SK-N-SH treated with all-trans-retinoic acid at 6 μM for 48 hours (cell line): ENCODE results near the gene CD300LB.

Experiments
- ATAC-seq: fragments of 200-7000 bp; cut with Tn5 transposase; 3 replicates; pipeline ENCODE4 v1.9.1; 2020; ENCODE audit warnings: mild to moderate bottlenecking, moderate library complexity
- BACH2 ChIP-seq: fragments of 250-450 bp; sonication (Bioruptor Pico); IDR thresholded peaks from 2 replicates; pipeline ENCODE4 v1.9.0; 2021; ENCODE audit warnings: mild to moderate bottlenecking, borderline replicate concordance
- CSRNP3 ChIP-seq: fragments of 250-450 bp; sonication (Bioruptor Pico); IDR thresholded peaks from 2 replicates; pipeline ENCODE4 v1.5.1; 2021; ENCODE audit warnings: mild to moderate bottlenecking, moderate library complexity
- ESRRG ChIP-seq: fragments of 250-450 bp; sonication (Bioruptor Pico); IDR thresholded peaks from 2 replicates; pipeline ENCODE4 v1.6.1; 2021; ENCODE audit warnings: mild to moderate bottlenecking
- OSR1 ChIP-seq: fragments of 250-450 bp; sonication (Bioruptor Pico); IDR thresholded peaks from 2 replicates; pipeline ENCODE4 v1.8.0; 2022; ENCODE audit warnings: moderate library complexity, mild to moderate bottlenecking, inconsistent platforms
- POU6F1 ChIP-seq: fragments of 250-450 bp; sonication (Bioruptor Pico); IDR thresholded peaks from 2 replicates; pipeline ENCODE4 v1.8.0; 2021; ENCODE audit warnings: low read depth, mild to moderate bottlenecking, moderate library complexity, borderline replicate concordance
- PPARA ChIP-seq: fragments of 250-450 bp; sonication (Bioruptor Pico); IDR thresholded peaks from 2 replicates; pipeline ENCODE4 v1.5.0; 2020; ENCODE audit warnings: mild to moderate bottlenecking, borderline replicate concordance
- TOX ChIP-seq: fragments of 250-450 bp; sonication (Bioruptor Pico); IDR thresholded peaks from 2 replicates; pipeline ENCODE4 v1.8.0; 2021; ENCODE audit warnings: mild to moderate bottlenecking, moderate library complexity, borderline replicate concordance
- ZFP3 ChIP-seq: fragments of 250-450 bp; sonication (Bioruptor Pico); IDR thresholded peaks from 2 replicates; pipeline ENCODE4 v1.5.0; 2020; ENCODE audit warnings: mild to moderate bottlenecking, moderate library complexity
- ZFP30 ChIP-seq: fragments of 450-650 bp; formaldehyde crosslinking; IDR thresholded peaks from 2 replicates; pipeline ENCODE4 v1.5.0; 2022; ENCODE audit warnings: mild to moderate bottlenecking, moderate library complexity
- ZNF565 ChIP-seq: fragments of 450-650 bp; formaldehyde crosslinking; conservative IDR thresholded peaks from 2 replicates; pipeline ENCODE4 v1.5.0; 2020; ENCODE audit warnings: low read depth, mild to moderate bottlenecking, moderate library complexity
- ZNF8 ChIP-seq: fragments of 450-650 bp; formaldehyde crosslinking; IDR thresholded peaks from 2 replicates; pipeline ENCODE4 v1.5.0; 2020; ENCODE audit warnings: mild to moderate bottlenecking, moderate library complexity

The CD300LB gene

GRCh38 chr17:74471341-74471740 is 59.9 kb downstream of the CD300LB start:
- no peak for ATAC-seq
- TF ChIP-seq BACH2 (CRISPR knock-in tag) (no peak), ESRRG (CRISPR knock-in tag) (no peak), POU6F1 (CRISPR knock-in tag) (no peak), ZFP30 (CRISPR knock-in tag) (no peak), PPARA (CRISPR knock-in tag) (no peak), ZNF565 (CRISPR knock-in tag) (no peak), OSR1 (CRISPR knock-in tag) (no peak), ZNF8 (CRISPR knock-in tag) (no peak), ZFP3 (no peak), CSRNP3 (CRISPR knock-in tag) (no peak), TOX (CRISPR knock-in tag) (no peak)
